K562 (cell line): ENCODE data around the gene ARSK. TPM values are rescaled to one million over a fixed set of nuclear protein-coding genes. Genes with fewer than 3 reads are reported as not detected.
A peak's percentile ranks its signal among the peaks of the same experiment; 100 is the strongest.

ENCODE experiments used
- ARID1B ChIP-seq: fragments of 450-650 bp; IDR thresholded peaks from 2 replicates; pipeline ENCODE4 v1.6.1; 2016; ENCODE audit warnings: antibody characterized with exemption, mild to moderate bottlenecking, inconsistent platforms
- BRCA1 ChIP-seq, 2 experiments: fragments of 450-650 bp in 1 of 2; sonication (generic) in 1 of 2; formaldehyde crosslinking in 1 of 2; IDR thresholded peaks; 2 replicates each; pipeline versions ENCODE4 v1.5.0 to v1.6.1; 2017 to 2020; ENCODE audit warnings: mild to moderate bottlenecking in 1 of 2, missing genetic modification reagents in 1 of 2
- CC2D1A ChIP-seq: fragments of 450-650 bp; IDR thresholded peaks from 2 replicates; pipeline ENCODE4 v1.6.1; 2017; ENCODE audit warnings: mild to moderate bottlenecking
- ERF ChIP-seq: fragments of 450-650 bp; formaldehyde crosslinking; IDR thresholded peaks from 2 replicates; pipeline ENCODE4 v1.4.0; 2020; ENCODE audit warnings: mild to moderate bottlenecking, mixed read lengths
- HEY1 ChIP-seq: fragments of 250-450 bp; sonication (Bioruptor Pico); IDR thresholded peaks from 2 replicates; pipeline ENCODE4 v1.5.0; 2020; ENCODE audit warnings: mild to moderate bottlenecking, moderate library complexity, borderline replicate concordance
- HNRNPK ChIP-seq: fragments of 200-400 bp; formaldehyde crosslinking; IDR thresholded peaks from one replicate; pipeline ENCODE4 v1.6.1; 2018; ENCODE audit warnings: mild to moderate bottlenecking, low read depth, low read length; ENCODE audit not compliant: poor library complexity, severe bottlenecking
- KDM5B ChIP-seq: fragments of 200-600 bp; sonication (generic); IDR thresholded peaks from 2 replicates; pipeline ENCODE4 v1.6.1; 2012; ENCODE audit warnings: low read depth, mild to moderate bottlenecking, moderate library complexity, low read length, control low read depth, inconsistent platforms; ENCODE audit not compliant: insufficient replicate concordance
- MCM2 ChIP-seq: fragments of 450-650 bp; IDR thresholded peaks from 2 replicates; pipeline ENCODE4 v1.6.1; 2017; ENCODE audit warnings: low read depth, mild to moderate bottlenecking
- NFXL1 ChIP-seq: fragments of 450-650 bp; formaldehyde crosslinking; IDR thresholded peaks from 2 replicates; pipeline ENCODE4 v1.4.0; 2021; ENCODE audit warnings: mild to moderate bottlenecking
- PML ChIP-seq: IDR thresholded peaks from 2 replicates; pipeline ENCODE4 v1.6.1; 2012; ENCODE audit warnings: low read length, inconsistent platforms
- POLR2G ChIP-seq: fragments of 200-400 bp; formaldehyde crosslinking; IDR thresholded peaks from 2 replicates; pipeline ENCODE4 v1.6.1; 2017; ENCODE audit warnings: low read depth, mild to moderate bottlenecking, antibody characterized with exemption, low read length, moderate library complexity
- PURB ChIP-seq: sonication (generic); formaldehyde crosslinking; IDR thresholded peaks from 2 replicates; pipeline ENCODE4 v1.9.0; 2021; ENCODE audit warnings: low read depth, mild to moderate bottlenecking, missing genetic modification reagents
- RFX1 ChIP-seq: fragments of 450-650 bp; IDR thresholded peaks from 2 replicates; pipeline ENCODE4 v1.6.1; 2016; ENCODE audit warnings: mild to moderate bottlenecking, moderate library complexity
- SUPT5H ChIP-seq: fragments of 450-650 bp; IDR thresholded peaks from 2 replicates; pipeline ENCODE4 v1.6.1; 2016
- ZNF12 ChIP-seq: sonication (generic); formaldehyde crosslinking; IDR thresholded peaks from 2 replicates; pipeline ENCODE4 v1.4.0; 2020; ENCODE audit warnings: mild to moderate bottlenecking, missing genetic modification reagents
- ZNF217 ChIP-seq: sonication (generic); formaldehyde crosslinking; IDR thresholded peaks from 2 replicates; pipeline ENCODE4 v1.8.0; 2022; ENCODE audit warnings: mild to moderate bottlenecking, missing genetic modification reagents
- ZNF24 ChIP-seq: fragments of 450-650 bp; IDR thresholded peaks from 2 replicates; pipeline ENCODE4 v1.6.1; 2016
- ZNF77 ChIP-seq: fragments of 250-450 bp; sonication (Bioruptor Pico); IDR thresholded peaks from 2 replicates; pipeline ENCODE4 v1.5.0; 2020
- polyA plus RNA-seq, 8 experiments: library from polyadenylated mRNA; depleted of rRNA in 4 of 8; stranded (reverse) in 5 of 8; unstranded in 3 of 8; fragments of >200 nt; fragmentation: Nextera tagmentation in 2 of 8; fragmentation: Illumina TruSeq in 1 of 8; extraction: Ambion mirVana in 2 of 8; extraction: Trizol in 1 of 8; gene quantifications; 2 replicates each; pipeline versions ENCODE4 v1.2.1 to v1.2.3, GENCODE V29; 2011 to 2014; ENCODE audit warnings: inconsistent platforms in 1 of 8, missing spikeins in 1 of 8
- total RNA-seq, 7 experiments: library from RNA; depleted of rRNA in 6 of 7; stranded (reverse); fragments of >200 nt in 6 of 7; fragmentation: Illumina TruSeq in 2 of 7; extraction: Trizol in 2 of 7; gene quantifications; 2 replicates each; pipeline versions ENCODE4 v1.2.1 to v1.2.3, GENCODE V29; 2011 to 2021; ENCODE audit warnings: low replicate concordance in 1 of 7
- TF ChIP-seq, protein P1 (sequence below), 2 experiments: fragments of 450-650 bp; IDR thresholded peaks; 2 replicates each; pipeline ENCODE4 v1.6.1; 2018; ENCODE audit warnings: mild to moderate bottlenecking in 2 of 2, low read depth in 1 of 2; ENCODE audit not compliant: partially characterized antibody in 2 of 2
- TF ChIP-seq, protein P2 (sequence below): sonication (generic); formaldehyde crosslinking; IDR thresholded peaks from 2 replicates; pipeline ENCODE4 v1.8.1; 2023; ENCODE audit warnings: mild to moderate bottlenecking, missing genetic modification reagents
- TF ChIP-seq, protein P3 (sequence below): sonication (generic); formaldehyde crosslinking; IDR thresholded peaks from 2 replicates; pipeline ENCODE4 v1.8.0; 2023; ENCODE audit warnings: mild to moderate bottlenecking, missing genetic modification reagents

The ARSK gene
- total and polyA plus RNA-seq, 9 of the 15 experiments (the other 6 are each of a cell fraction or from before 2014, with no cell fraction given): 2.7 to 9.4 (median 7.1) TPM

DNA sequence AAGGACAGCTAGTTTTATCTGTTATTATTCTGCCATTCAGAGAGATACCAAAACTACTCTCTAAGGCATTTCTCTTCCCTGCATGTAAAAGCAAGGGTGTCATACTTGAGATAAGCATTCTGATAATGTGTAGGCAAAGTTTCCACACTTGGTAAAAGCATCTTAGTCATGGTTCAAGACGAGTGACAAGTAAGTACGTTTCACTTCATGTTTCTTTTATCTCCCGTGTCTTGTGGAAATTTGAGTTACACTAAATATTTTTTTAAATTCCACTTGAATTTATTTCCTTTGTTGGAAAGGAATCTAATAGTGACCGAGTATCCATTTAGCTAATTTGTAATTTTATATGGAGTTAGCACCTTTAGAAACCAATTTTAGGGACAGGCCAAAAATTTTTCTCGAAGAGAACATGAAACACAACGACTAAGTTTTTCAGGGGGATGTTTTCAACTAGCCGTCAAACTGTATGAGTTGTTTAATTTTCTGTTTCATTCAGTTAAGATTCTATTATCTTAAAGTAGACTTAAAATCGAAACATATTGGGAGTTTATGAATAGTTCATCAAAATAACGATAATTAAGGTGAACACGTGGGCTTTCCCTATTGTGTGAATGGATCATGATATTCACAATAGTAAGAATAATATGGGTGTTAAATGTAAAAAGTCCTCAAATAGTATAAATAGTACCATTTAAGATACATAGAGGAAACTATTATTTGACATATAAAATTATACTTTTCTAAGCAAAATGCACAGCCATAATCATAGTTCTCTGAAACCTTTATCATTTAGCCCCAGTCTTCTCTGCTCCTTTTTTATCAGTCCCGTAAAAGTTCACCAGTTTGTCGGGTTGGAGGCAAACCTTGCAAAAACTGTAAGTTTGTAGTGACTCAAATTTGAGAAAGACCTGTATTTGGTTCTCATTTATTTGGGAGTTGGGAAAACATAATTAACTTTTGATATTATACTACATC is 93.3 kb downstream of the ARSK start (continued):
- TF ChIP-seq ZNF77: no peak
- TF ChIP-seq PML: peak; percentile 50; the same call in 1 of the 2 replicates
- no peak for TF ChIP-seq BRCA1 (IDR thresholded peaks at IDR 0.05)
- TF ChIP-seq BRCA1 (CRISPR knock-in tag; IDR thresholded peaks at IDR 0.05): no peak
- 0 out of 2 replicates have a peak, but pooled peaks have one; percentile 59 for TF ChIP-seq HEY1 (CRISPR knock-in tag)
- no peak for TF ChIP-seq HNRNPK
- TF ChIP-seq, protein P1, sequence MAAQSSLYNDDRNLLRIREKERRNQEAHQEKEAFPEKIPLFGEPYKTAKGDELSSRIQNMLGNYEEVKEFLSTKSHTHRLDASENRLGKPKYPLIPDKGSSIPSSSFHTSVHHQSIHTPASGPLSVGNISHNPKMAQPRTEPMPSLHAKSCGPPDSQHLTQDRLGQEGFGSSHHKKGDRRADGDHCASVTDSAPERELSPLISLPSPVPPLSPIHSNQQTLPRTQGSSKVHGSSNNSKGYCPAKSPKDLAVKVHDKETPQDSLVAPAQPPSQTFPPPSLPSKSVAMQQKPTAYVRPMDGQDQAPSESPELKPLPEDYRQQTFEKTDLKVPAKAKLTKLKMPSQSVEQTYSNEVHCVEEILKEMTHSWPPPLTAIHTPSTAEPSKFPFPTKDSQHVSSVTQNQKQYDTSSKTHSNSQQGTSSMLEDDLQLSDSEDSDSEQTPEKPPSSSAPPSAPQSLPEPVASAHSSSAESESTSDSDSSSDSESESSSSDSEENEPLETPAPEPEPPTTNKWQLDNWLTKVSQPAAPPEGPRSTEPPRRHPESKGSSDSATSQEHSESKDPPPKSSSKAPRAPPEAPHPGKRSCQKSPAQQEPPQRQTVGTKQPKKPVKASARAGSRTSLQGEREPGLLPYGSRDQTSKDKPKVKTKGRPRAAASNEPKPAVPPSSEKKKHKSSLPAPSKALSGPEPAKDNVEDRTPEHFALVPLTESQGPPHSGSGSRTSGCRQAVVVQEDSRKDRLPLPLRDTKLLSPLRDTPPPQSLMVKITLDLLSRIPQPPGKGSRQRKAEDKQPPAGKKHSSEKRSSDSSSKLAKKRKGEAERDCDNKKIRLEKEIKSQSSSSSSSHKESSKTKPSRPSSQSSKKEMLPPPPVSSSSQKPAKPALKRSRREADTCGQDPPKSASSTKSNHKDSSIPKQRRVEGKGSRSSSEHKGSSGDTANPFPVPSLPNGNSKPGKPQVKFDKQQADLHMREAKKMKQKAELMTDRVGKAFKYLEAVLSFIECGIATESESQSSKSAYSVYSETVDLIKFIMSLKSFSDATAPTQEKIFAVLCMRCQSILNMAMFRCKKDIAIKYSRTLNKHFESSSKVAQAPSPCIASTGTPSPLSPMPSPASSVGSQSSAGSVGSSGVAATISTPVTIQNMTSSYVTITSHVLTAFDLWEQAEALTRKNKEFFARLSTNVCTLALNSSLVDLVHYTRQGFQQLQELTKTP (IDR thresholded peaks at IDR 0.05; ENCODE audit: low read depth in 1 of 2, partially characterized antibody in 2 of 2): peak in 1 of 2 experiments; percentile 80
- TF ChIP-seq CC2D1A: no peak
- TF ChIP-seq ERF (CRISPR knock-in tag): no peak
- TF ChIP-seq, protein P2, sequence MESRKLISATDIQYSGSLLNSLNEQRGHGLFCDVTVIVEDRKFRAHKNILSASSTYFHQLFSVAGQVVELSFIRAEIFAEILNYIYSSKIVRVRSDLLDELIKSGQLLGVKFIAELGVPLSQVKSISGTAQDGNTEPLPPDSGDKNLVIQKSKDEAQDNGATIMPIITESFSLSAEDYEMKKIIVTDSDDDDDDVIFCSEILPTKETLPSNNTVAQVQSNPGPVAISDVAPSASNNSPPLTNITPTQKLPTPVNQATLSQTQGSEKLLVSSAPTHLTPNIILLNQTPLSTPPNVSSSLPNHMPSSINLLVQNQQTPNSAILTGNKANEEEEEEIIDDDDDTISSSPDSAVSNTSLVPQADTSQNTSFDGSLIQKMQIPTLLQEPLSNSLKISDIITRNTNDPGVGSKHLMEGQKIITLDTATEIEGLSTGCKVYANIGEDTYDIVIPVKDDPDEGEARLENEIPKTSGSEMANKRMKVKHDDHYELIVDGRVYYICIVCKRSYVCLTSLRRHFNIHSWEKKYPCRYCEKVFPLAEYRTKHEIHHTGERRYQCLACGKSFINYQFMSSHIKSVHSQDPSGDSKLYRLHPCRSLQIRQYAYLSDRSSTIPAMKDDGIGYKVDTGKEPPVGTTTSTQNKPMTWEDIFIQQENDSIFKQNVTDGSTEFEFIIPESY (CRISPR knock-in tag): no peak
- no peak for TF ChIP-seq PURB (CRISPR knock-in tag)
- TF ChIP-seq ZNF24: 0 out of 2 replicates have a peak, but pooled peaks have one; percentile 12
- TF ChIP-seq ZNF12: no peak
- TF ChIP-seq, protein P3, sequence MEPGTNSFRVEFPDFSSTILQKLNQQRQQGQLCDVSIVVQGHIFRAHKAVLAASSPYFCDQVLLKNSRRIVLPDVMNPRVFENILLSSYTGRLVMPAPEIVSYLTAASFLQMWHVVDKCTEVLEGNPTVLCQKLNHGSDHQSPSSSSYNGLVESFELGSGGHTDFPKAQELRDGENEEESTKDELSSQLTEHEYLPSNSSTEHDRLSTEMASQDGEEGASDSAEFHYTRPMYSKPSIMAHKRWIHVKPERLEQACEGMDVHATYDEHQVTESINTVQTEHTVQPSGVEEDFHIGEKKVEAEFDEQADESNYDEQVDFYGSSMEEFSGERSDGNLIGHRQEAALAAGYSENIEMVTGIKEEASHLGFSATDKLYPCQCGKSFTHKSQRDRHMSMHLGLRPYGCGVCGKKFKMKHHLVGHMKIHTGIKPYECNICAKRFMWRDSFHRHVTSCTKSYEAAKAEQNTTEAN (CRISPR knock-in tag): no peak
- TF ChIP-seq KDM5B: peak; percentile 64
- no peak for TF ChIP-seq ZNF217
- TF ChIP-seq ARID1B: peak; percentile 82
- no peak for TF ChIP-seq RFX1
- no peak for TF ChIP-seq POLR2G
- peak; percentile 77 for TF ChIP-seq SUPT5H
- TF ChIP-seq NFXL1 (CRISPR knock-in tag): no peak
- TF ChIP-seq MCM2: no peak
